Fibroblast of pulmonary artery (primary cell): ENCODE measurements around the gene S100Z.
A peak's percentile ranks its signal among the peaks of the same experiment; 100 is the strongest.

ENCODE experiments used
- DNase-seq: peaks from one replicate; pipeline ENCODE4 v3.0.0-alpha.2; 2010; ENCODE audit warnings: low read depth
- H3K4me3 ChIP-seq: replicated peaks from 2 replicates; pipeline ENCODE4 v1.5.1; 2011; ENCODE audit warnings: low read depth, mild to moderate bottlenecking, control low read depth, low read length, moderate library complexity
- TF ChIP-seq, protein P1 (sequence below): IDR thresholded peaks from 2 replicates; pipeline ENCODE4 v1.5.1; 2011; ENCODE audit warnings: mild to moderate bottlenecking, control low read depth, low read length, inconsistent platforms; ENCODE audit errors: missing control alignments

The S100Z gene

DNA sequence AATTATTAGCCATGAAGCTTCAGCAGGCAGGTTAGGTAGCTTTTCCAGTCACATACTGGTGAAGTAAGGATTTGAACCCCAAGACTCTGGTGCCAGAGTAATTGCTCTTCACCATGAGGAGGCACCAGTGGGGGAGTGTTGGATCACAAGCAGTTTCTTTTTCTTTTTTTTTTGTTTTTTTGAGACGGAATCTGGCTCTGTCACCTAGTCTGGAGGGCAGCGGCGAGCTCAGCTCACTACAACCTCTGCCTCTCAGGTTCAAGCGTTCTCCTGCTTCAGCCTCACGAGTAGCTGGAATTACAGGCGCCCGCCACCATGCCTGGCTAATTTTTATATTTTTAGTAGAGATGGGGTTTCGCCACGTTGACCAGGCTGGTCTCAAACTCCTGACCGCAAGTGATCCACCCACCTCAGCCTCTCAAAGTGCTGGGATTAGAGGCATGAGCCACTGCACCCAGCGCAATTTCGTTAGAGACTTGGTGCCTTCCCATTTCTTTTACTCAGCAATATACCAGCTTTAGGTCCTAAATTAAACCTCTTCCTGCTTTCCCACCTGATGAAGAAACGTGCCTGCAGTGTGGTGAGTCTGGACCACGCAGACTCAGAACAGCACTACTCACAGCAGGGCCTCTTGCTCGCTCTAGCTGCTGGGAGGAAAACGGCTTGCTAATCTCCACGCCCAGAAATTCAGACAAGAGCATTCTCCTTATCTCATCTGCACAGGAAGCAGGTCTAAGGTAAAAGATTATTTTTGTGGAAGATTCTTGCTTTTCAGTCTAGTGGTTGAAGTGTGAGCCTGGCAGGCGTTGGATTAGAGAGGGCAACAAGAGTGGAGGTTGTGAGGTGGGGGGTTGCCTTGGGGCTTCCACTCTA lies at the start of gene S100Z:
S100Z (plus strand) TSS at position 596 of the 873 bp plus-strand sequence. CDS start 25,346 bp downstream, outside the sequence.
- TF ChIP-seq, protein P1, sequence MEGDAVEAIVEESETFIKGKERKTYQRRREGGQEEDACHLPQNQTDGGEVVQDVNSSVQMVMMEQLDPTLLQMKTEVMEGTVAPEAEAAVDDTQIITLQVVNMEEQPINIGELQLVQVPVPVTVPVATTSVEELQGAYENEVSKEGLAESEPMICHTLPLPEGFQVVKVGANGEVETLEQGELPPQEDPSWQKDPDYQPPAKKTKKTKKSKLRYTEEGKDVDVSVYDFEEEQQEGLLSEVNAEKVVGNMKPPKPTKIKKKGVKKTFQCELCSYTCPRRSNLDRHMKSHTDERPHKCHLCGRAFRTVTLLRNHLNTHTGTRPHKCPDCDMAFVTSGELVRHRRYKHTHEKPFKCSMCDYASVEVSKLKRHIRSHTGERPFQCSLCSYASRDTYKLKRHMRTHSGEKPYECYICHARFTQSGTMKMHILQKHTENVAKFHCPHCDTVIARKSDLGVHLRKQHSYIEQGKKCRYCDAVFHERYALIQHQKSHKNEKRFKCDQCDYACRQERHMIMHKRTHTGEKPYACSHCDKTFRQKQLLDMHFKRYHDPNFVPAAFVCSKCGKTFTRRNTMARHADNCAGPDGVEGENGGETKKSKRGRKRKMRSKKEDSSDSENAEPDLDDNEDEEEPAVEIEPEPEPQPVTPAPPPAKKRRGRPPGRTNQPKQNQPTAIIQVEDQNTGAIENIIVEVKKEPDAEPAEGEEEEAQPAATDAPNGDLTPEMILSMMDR, result no peak
- DNase-seq, result peak; percentile 20
- no peak within 1 kb of the TSS for H3K4me3 ChIP-seq

DNA sequence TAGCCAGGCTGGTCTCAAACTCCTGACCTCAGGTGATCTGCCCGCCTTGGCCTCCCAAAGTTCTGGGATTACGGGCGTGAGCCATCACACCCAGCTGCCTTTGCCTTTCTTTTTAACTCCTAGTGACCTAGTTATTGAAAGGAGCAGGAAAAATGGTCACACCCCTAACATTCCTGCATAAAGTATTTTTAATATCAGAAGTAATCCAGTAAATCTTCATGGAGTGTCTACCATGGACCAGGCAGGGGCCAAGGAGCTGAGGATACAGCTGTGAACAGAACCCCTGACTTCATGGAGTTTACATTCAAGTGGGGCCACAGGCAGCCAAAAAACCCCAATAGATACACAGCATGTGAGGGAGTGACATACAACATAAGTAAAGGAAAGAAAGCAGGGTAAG lies 49.2 kb upstream of the S100Z start:
- DNase-seq, result no peak
- TF ChIP-seq, protein P1, result no peak
- H3K4me3 ChIP-seq, result no peak overlapping the region

DNA sequence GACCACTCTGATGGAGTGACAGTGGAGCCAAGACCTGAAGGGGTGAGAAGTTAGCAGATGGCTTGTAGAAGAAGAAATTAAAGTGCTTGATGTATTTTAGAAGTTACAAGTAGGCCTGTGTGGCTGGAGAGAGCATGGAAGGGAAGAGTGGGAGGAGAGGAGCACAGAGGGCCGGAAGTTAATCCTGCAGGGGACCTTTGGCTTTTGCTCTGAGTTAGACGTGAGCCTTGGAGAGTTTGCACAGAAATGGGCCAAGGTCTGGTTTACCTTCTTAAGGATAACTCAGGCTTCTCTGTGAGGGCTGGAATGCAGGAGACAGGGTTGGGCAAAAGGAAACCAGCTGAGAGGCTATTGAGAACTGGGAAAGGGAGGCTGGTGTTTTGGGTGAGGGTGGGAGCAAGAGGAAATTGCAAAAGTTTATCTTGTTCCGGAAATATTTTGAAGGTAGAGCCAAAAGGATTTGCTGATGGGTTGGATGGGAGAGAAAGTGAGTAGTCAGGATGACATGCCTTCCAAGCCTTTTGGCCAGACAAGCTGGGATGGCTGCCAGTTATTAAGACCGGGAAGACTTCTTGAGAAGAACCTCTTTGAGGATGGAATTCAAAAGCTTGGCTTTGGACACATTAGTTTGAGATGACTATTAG lies 48.5 kb upstream of the S100Z start:
- TF ChIP-seq, protein P1, result no peak
- DNase-seq, result peak; percentile 99
- no peak overlapping the region for H3K4me3 ChIP-seq

DNA sequence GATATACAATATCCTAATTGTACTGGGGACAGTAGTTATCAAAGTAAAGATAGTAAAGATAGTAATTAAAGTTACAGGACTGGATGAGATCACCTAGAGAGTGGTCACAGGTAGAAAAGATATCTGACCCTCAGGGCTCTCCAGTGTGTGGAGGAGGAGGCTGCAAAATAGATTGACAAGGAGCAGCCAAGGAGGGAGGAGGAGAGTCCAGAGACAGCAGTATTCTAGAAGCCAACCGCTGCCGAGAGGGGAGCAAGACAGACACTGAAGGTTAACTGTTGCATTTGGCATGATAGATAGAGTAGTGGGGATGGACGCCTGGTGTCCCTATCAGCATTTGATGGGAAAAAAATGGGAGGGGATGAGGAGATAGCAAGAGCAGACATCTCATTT lies 48.0 kb upstream of the S100Z start:
- TF ChIP-seq, protein P1, result no peak
- H3K4me3 ChIP-seq, result no peak overlapping the region
- DNase-seq, result no peak

DNA sequence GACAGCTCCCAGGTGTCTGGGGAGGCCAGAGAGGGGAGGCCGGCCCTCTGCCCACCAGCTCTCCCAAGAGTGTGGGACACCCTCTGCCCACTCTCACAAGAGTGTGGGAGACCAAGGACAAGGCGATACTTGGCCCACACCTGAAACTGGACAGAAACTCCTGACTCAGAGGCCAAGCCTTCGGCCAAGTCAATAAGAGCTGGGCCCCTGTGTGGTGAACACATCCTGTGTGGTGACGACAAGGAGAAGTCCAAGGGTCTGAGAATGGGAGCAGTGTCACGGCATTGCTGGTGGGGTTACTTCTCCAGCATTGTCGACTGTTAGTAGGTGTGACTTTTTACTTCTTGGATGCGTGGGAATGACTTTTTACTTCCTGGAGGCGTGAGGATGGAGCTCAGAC lies 45.5 kb upstream of the S100Z start:
- DNase-seq, result peak; percentile 79
- H3K4me3 ChIP-seq, result no peak overlapping the region
- TF ChIP-seq, protein P1, result no peak

DNA sequence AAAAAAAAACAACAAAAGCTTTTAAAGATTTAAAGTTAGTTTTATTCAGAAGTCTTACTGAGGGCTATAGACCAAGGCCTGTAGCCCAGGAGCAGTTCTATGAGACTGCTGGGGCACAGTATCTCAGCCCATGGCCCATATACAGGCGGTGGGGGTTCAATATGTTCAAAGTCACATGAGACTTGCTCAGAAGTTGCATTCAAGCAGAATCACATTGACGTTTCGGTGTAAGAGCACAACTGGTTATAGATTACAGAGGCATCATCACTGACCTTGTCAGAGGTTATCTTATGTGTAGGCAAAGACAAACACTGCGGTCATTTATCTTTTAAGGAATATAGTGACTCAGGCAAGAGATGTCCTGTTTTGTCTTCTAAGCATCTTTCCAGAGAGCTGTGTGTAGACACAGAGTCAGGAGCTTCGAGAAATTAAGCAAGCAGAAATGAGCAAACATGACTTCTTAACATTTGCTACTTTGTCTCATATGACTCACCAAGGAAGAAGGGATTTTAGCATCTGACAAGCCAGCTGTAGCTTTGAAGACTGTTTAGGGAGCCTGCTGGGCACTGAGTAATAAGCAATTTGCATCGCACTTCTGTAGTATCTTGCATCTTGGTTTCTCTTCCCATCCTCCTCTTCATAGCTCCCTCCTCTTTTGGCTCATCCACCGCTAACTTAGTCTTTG lies 43.9 kb upstream of the S100Z start:
- peak; percentile 98 for DNase-seq
- TF ChIP-seq, protein P1, result no peak
- no peak overlapping the region for H3K4me3 ChIP-seq
